Breast epithelium (tissue), 4 donors: ENCODE data around the gene CCDC152. TPM values are rescaled to one million over a fixed set of nuclear protein-coding genes. Genes with fewer than 3 reads are reported as not detected.

ENCODE experiments used
- DNase-seq, 2 donors: peaks; one replicate each; pipeline ENCODE4 v3.0.0-alpha.2; 2019; ENCODE audit warnings: low spot score in 2 of 2
- H3K27ac ChIP-seq, 2 donors: fragments of 200-600 bp; sonication (generic) in 1 of 2; one replicate each; pipeline ENCODE4 v1.5.1; 2016 to 2019; ENCODE audit warnings: mild to moderate bottlenecking in 1 of 2
- H3K27me3 ChIP-seq, 2 donors: fragments of 200-600 bp; sonication (generic) in 1 of 2; one replicate each; pipeline versions ENCODE4 v1.5.1 to v1.6.0; 2017 to 2019; ENCODE audit warnings: control low read depth in 1 of 2, mild to moderate bottlenecking in 1 of 2
- H3K36me3 ChIP-seq: fragments of 200-600 bp; one replicate; pipeline ENCODE4 v1.5.1; 2019
- H3K4me1 ChIP-seq, 2 donors: fragments of 200-600 bp; sonication (generic); one replicate each; pipeline ENCODE4 v1.5.1; 2016 to 2019; ENCODE audit warnings: control low read depth in 1 of 2
- H3K4me3 ChIP-seq, 3 donors: fragments of 200-600 bp; sonication (generic); 1 replicate in 2 of 3; 2 replicates in 1 of 3; pipeline ENCODE4 v1.5.1; 2016 to 2019; ENCODE audit warnings: mild to moderate bottlenecking in 3 of 3, moderate library complexity in 2 of 3
- H3K9me3 ChIP-seq, 2 donors: fragments of 200-600 bp; sonication (generic) in 1 of 2; one replicate each; pipeline ENCODE4 v1.5.1; 2016 to 2019; ENCODE audit warnings: control low read depth in 1 of 2
- POLR2A ChIP-seq: fragments of 450-650 bp; IDR thresholded peaks from one replicate; pipeline ENCODE4 v1.6.1; 2016; ENCODE audit warnings: antibody characterized with exemption, mild to moderate bottlenecking, moderate library complexity
- POLR2AphosphoS5 ChIP-seq, 3 donors: sonication (generic); formaldehyde crosslinking; IDR thresholded peaks; one replicate each; pipeline ENCODE4 v1.6.1; 2017; ENCODE audit warnings: antibody characterized with exemption in 3 of 3
- intact Hi-C: fragments of 100-400 bp; cut with DNase I; formaldehyde crosslinking; loops from one replicate; pipeline ENCODE4 v1.15.1; 2023; ENCODE audit warnings: low total_unique reads
- total RNA-seq, 3 donors: library from RNA; depleted of rRNA; stranded (reverse); fragments of >200 nt; gene quantifications; one replicate each; pipeline ENCODE4 v1.1.0, GENCODE V29; 2016
- TF ChIP-seq, protein P1 (sequence below), 3 donors: fragments of 450-650 bp; IDR thresholded peaks; one replicate each; pipeline ENCODE4 v1.5.1; 2016 to 2017; ENCODE audit warnings: antibody characterized with exemption in 3 of 3, mild to moderate bottlenecking in 3 of 3, moderate library complexity in 3 of 3

CCDC152 gene
- total RNA-seq, 3 donors from 2014 or later = 0.88 to 1.3 (median 0.96) TPM

DNA sequence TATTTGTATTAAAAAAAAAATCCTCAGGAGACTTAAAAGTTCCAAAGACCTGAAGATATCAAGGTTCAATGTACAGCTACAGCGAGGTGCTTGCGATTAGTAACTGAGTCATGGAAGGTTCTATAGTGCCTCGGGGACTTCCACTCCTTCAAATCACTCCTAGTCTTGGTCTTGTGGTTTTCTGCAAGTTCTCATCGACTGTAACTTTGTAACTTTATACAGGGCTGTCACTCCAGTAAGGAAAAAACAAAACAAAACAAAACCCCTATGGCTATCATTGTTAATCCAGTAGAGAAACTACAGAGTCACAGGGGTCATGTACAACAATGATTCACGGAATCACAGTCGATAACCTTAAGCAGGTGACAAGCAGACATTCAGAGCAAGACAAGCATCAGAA lies 94.9 kb downstream of the CCDC152 start:
- no peak overlapping the region for H3K4me3 ChIP-seq
- H3K36me3 ChIP-seq = no peaks in the 10 kb centered on the region
- TF ChIP-seq POLR2AphosphoS5 (IDR thresholded peaks at IDR 0.05) = no peak
- TF ChIP-seq, protein P1, sequence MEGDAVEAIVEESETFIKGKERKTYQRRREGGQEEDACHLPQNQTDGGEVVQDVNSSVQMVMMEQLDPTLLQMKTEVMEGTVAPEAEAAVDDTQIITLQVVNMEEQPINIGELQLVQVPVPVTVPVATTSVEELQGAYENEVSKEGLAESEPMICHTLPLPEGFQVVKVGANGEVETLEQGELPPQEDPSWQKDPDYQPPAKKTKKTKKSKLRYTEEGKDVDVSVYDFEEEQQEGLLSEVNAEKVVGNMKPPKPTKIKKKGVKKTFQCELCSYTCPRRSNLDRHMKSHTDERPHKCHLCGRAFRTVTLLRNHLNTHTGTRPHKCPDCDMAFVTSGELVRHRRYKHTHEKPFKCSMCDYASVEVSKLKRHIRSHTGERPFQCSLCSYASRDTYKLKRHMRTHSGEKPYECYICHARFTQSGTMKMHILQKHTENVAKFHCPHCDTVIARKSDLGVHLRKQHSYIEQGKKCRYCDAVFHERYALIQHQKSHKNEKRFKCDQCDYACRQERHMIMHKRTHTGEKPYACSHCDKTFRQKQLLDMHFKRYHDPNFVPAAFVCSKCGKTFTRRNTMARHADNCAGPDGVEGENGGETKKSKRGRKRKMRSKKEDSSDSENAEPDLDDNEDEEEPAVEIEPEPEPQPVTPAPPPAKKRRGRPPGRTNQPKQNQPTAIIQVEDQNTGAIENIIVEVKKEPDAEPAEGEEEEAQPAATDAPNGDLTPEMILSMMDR (IDR thresholded peaks at IDR 0.05) = no peak
- TF ChIP-seq POLR2A = no peak
- no peak for DNase-seq
- H3K27ac ChIP-seq = no peak overlapping the region
- intact Hi-C loops = no loop called here
- no peaks in the 10 kb centered on the region for H3K9me3 ChIP-seq
- no peaks in the 10 kb centered on the region for H3K27me3 ChIP-seq
- H3K4me1 ChIP-seq = no peaks in the 10 kb centered on the region

Other genes starting within 250 kb of the CCDC152 start
- gene SELENOP, start 55.1 kb downstream of the CCDC152 start, total RNA-seq = 1,000 to 10,000 TPM in 2 of 3 donors, 100 to 1,000 TPM in 1; 509 to 1,868 (median 1,002) TPM